Activated naive CD8-positive, alpha-beta T cell treated with anti-CD3 and anti-CD28 coated beads, Interleukin-2, amount 10 ng/mL, durations not matched to agents 7 days and 5 days (primary cell): ENCODE data around the gene SARNP. TPM values are rescaled to one million over a fixed set of nuclear protein-coding genes. Genes with fewer than 3 reads are reported as not detected.

Experiments
- ATAC-seq: fragments of 150-1000 bp; cut with Tn5 transposase; one replicate; pipeline ENCODE4 v1.10.0; 2021; ENCODE audit warnings: low read depth, moderate library complexity
- POLR2A ChIA-PET: fragments of 350-600 bp; sonication (Branson Sonifier 250); formaldehyde crosslinking; loops from one replicate; lab custom pipeline; 2021; ENCODE audit warnings: antibody characterized with exemption; lab: Charles Lee
- DNase-seq: peaks from one replicate; pipeline ENCODE4 v3.0.0; 2021
- H3K27ac Mint-ChIP-seq: one replicate; pipeline ENCODE4 v1.8.0; 2022; ENCODE audit warnings: mild to moderate bottlenecking, mixed read lengths
- H3K27me3 Mint-ChIP-seq: one replicate; pipeline ENCODE4 v1.8.0; 2022; ENCODE audit warnings: mild to moderate bottlenecking, moderate library complexity, mixed read lengths
- H3K36me3 Mint-ChIP-seq: one replicate; pipeline ENCODE4 v1.8.0; 2021; ENCODE audit warnings: mild to moderate bottlenecking, mixed read lengths
- H3K4me1 Mint-ChIP-seq: one replicate; pipeline ENCODE4 v1.8.0; 2021; ENCODE audit warnings: mixed read lengths
- H3K4me3 Mint-ChIP-seq: one replicate; pipeline ENCODE4 v1.8.0; 2022; ENCODE audit warnings: mild to moderate bottlenecking, moderate library complexity, mixed read lengths
- H3K9me3 Mint-ChIP-seq: one replicate; pipeline ENCODE4 v1.8.0; 2021; ENCODE audit warnings: mixed read lengths
- total RNA-seq, 2 experiments: library from RNA; stranded (reverse); gene quantifications; one replicate each; pipeline ENCODE4 v1.2.3, GENCODE V29; 2021

Gene SARNP
- total RNA-seq, 2 experiments from 2014 or later = 80.6 to 82.4 TPM

DNA sequence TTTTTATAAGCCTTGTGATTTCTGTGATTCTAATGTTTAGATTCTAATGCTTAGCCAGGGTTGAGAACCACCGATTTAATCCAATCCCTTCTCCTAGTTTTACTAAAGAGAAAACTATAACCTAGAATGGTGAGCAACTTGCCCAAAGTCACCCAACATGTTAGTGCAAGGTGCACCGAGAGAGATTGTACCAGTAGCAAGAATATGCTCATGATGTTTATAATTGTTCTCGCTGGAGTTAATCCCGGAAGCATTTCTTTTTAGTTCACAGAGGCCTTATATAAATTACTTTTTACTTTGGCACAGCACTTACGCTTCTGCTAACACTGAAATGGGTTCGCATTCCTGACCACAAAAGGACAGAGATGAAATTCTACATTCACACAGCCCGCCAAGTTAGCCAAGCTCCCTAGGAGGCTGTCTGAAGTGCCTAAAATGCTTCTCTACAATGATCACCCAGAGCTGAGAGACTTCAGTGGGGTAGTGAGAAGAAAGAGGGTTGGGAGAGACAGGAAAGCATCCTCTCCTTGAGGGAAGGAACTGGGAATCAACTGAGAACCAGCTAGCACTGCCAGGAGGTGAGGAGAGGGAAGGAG lies 102.3 kb downstream of the SARNP start:
- Mint-ChIP-seq H3K27me3 (no peaks in the 10 kb centered on the region), H3K9me3 (no peaks in the 10 kb centered on the region), H3K4me3 (peak overlapping the region; percentile 93), H3K4me1 (peaks cover 38% of the 10 kb centered on the region), H3K36me3 (peaks cover 11% of the 10 kb centered on the region), H3K27ac (peak overlapping the region; percentile 95)
- POLR2A ChIA-PET = interaction anchor here (0.6 to 2.8 kb wide), 8 partner anchors 9 to 1706 kb away, joined by 3 to 31 read pairs (median 4); partner anchors contain the start of gene CD63
- DNase-seq (no peak), ATAC-seq (no peak)

DNA sequence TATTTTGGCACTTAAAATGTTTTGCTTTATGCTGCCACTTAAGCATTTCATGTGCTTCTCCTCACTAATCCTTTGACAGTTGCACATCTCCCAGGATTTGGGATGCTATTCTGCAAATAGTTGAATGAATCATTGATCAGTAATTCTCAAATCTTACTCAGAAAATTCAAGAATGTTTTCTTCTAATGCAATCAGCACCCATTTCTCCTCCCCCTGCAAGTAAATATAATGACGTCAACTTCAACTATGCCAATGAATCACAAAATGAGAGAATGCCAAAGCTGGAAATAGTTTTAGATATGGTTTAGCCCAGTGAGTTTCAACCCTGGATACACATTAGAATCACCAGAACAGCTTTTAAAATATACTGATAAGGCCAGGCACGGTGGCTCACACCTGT lies 103.8 kb downstream of the SARNP start:
- POLR2A ChIA-PET = no interaction called here
- H3K36me3 Mint-ChIP-seq = peaks cover 9% of the 10 kb centered on the region
- H3K27me3 Mint-ChIP-seq = peaks cover 13% of the 10 kb centered on the region
- H3K9me3 Mint-ChIP-seq = no peaks in the 10 kb centered on the region
- H3K4me3 Mint-ChIP-seq = no peak overlapping the region
- H3K4me1 Mint-ChIP-seq = peaks cover 32% of the 10 kb centered on the region
- no peak for DNase-seq
- H3K27ac Mint-ChIP-seq = no peak overlapping the region
- ATAC-seq = no peak

DNA sequence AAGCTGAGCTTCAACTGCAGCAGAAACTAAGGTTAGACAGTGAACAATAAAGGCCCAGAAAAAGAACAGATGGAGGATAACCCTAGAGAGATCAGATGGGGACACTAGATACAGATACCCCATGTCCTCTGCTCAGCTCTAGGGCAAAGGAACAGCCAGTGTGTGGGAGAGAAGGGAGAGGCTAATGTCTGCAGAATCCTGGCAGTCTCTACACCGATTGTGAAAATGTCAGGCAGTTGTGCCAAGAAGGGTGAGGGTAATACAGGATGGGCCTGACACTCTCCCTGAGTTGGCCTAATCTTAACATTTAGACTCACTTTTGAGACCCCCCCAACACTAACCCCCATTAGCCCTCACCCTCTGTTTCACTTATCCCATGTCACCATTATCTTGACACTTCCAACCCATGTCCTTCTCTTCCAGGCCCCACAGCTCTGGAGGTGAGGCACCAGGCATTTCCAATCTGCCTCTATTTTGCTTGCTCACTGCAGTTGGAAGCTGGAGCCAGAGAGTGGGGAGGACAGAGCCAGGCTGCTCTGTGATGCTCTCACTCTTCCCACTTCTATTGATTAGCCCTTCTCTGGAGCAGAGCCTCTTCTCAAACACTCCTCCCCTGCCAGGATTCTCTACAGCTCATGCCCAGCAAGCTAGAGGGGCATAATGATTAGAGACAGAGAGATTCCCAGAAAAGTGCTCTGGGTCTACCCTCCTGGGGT lies 104.7 kb downstream of the SARNP start:
- no peak for ATAC-seq
- peaks cover 32% of the 10 kb centered on the region for H3K4me1 Mint-ChIP-seq
- peaks cover 20% of the 10 kb centered on the region for H3K27me3 Mint-ChIP-seq
- no peak for DNase-seq
- POLR2A ChIA-PET = interaction anchor here (1.4 kb wide), 1 partner anchor 17 kb away, joined by 5 read pairs; no protein-coding TSS in a partner anchor
- no peak overlapping the region for H3K4me3 Mint-ChIP-seq
- no peak overlapping the region for H3K27ac Mint-ChIP-seq
- H3K9me3 Mint-ChIP-seq = no peaks in the 10 kb centered on the region
- H3K36me3 Mint-ChIP-seq = peaks cover 2% of the 10 kb centered on the region

DNA sequence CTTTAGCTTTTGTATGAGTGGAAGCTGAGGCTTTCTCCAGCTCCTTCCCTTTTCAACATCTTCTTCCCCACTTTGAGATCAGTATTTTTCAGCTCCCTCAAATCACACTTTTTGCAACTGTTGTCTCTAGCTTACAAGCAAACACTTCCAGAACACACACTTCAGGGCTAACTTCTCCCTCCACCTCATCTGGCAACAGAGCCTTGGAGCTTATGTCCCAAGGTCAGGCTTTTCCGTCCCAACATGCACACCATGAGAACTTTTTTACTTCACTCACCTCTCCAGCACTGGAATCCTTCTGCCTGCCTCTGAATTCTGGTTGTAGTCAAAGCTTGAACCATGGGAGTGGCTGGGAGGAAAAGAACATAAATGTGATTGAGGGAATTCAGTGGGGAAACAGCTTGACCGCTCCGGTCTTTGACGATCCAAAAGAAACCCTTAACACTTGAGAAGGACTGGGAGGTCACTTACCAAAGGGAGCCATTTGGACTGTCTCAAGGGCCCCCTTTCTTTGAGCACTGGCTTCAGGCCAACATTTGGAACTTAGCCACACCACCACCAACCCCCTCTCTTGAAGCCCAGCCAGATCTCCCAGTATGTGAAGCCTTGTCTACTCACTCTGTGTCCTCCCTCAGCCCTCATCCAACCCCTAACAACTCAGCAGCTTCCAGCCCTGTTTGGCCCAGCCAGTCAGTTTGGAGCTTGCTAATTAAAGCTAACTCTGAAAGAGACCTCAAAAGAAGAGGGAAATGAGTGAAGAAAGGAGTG lies 105.6 kb downstream of the SARNP start:
- Mint-ChIP-seq H3K27ac (no peak overlapping the region), H3K4me3 (no peak overlapping the region), H3K9me3 (no peaks in the 10 kb centered on the region), H3K27me3 (peaks cover 25% of the 10 kb centered on the region), H3K36me3 (peaks cover 1% of the 10 kb centered on the region), H3K4me1 (peaks cover 26% of the 10 kb centered on the region)
- no peak for ATAC-seq
- DNase-seq = no peak
- POLR2A ChIA-PET = interaction anchor here (1.4 kb wide), 1 partner anchor 18 kb away, joined by 5 read pairs; no protein-coding TSS in a partner anchor

DNA sequence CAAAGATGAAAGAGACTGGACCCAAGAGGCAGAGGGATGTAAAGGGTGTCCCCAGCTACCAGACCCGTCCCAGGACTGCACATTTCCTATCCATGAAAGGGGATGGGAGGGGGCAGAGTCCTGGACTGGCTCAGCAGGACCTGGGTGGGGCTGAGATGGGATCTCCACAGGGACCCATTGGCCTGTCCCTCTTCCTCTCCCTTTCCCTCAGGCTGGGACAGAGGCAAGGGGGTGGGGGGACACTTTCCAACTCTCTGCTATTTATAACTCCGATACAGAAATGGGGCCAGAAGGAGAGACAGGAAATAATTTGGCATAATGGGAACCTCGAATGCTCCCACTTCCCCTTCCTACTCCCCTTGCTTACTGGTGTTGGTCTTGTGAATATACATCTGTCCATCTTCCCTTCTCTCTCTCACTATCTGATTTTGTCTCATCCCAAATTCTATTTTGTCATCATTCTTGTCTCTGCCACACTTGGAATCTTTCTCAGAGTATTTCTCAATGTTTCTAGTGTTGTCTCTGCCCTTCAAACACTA lies 108.8 kb downstream of the SARNP start:
- peaks cover 41% of the 10 kb centered on the region for H3K27me3 Mint-ChIP-seq
- H3K27ac Mint-ChIP-seq = no peak overlapping the region
- DNase-seq (no peak), ATAC-seq (no peak)
- POLR2A ChIA-PET = no interaction called here
- no peaks in the 10 kb centered on the region for H3K9me3 Mint-ChIP-seq
- H3K4me1 Mint-ChIP-seq = peaks cover 14% of the 10 kb centered on the region
- no peaks in the 10 kb centered on the region for H3K36me3 Mint-ChIP-seq
- peak overlapping the region; percentile 83 for H3K4me3 Mint-ChIP-seq

DNA sequence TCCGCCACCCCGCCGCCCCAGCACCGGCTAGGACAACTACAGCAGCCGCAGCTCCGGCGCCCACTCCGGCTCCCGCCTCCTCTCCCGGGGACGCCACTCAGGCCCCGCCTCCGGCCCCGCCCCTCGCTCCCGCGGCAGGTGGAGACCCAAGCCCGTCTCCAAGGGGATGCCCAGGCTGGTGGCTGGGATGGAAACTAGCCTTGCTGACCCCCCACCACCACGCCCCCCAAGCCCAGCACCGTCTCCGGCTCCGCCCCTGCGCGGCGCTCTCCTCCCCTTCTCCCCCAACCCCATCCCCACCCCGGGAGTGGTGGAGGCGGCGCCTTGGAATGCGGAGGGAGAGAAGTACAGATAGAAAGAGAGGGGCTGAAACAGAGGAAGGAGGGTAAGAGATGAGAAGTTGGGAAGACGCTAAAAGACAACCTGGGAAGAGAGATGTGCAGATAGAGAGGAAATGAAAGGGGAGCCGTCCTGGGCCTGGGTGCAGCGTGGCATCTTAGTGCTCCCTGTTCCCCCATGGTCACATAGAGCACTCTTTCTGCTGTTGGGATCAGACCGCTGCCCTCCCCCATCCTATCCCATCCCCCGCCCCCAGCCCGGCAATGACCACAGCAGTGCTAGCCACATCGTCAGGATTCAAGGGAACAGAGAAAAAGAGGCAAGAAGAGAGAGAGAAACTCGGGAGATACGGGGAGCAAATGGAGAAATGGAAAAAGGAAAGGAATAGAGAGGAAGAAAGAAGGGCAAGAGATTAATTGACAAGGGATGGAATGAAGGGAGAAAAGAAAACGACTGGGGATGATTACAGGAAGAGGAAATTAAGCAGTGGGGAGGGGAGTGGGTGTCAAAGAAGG lies 109.5 kb downstream of the SARNP start, which contains the start of gene ITGA7:
Gene ITGA7 (minus strand): TSS at position 64 of the 854 bp plus-strand sequence. CDS start 222 bp downstream, outside the sequence.
- POLR2A ChIA-PET = interaction anchor here (0.9 kb wide), 1 partner anchor 8 kb away, joined by 4 read pairs; no protein-coding TSS in a partner anchor
- no peak within 1 kb of the TSS for H3K27ac Mint-ChIP-seq
- H3K9me3 Mint-ChIP-seq = no peaks in the 10 kb centered on the region
- DNase-seq = peak; percentile 74
- ATAC-seq = peak; percentile 75
- H3K36me3 Mint-ChIP-seq = no peaks in the 10 kb centered on the region
- peaks cover 41% of the 10 kb centered on the region for H3K27me3 Mint-ChIP-seq
- H3K4me3 Mint-ChIP-seq = peak within 1 kb of the TSS; percentile 83
- peaks cover 14% of the 10 kb centered on the region for H3K4me1 Mint-ChIP-seq

Other genes with a start within 250 kb of the SARNP start
- not detected for gene OR2AP1, start 245.3 kb downstream of the SARNP start, total RNA-seq
- not detected for gene OR10P1, start 180.8 kb downstream of the SARNP start, total RNA-seq
- 1 to 10 TPM; 4.1 to 4.2 TPM for gene ITGA7, start 109.8 kb downstream of the SARNP start, total RNA-seq
- 100 to 1,000 TPM; 116 to 135 TPM for gene BLOC1S1, start 101.7 kb downstream of the SARNP start, total RNA-seq
- 10 to 100 TPM; 19.0 to 21.2 TPM for gene RDH5, start 97.3 kb downstream of the SARNP start, total RNA-seq
- 100 to 1,000 TPM; 150 to 165 TPM for gene CD63, start 88.7 kb downstream of the SARNP start, total RNA-seq
- gene GDF11, start 74.6 kb downstream of the SARNP start, total RNA-seq = 10 to 100 TPM; 10.2 to 11.5 TPM
- 10 to 100 TPM; 43.4 to 45.4 TPM for gene ORMDL2, start 317 bp upstream of the SARNP start, total RNA-seq
- gene DNAJC14, start 11.9 kb upstream of the SARNP start, total RNA-seq = 10 to 100 TPM; 32.3 to 37.9 TPM
- 1 to 10 TPM in 1 of 2 experiments, under 1 TPM in 1; 0.89 to 1.7 TPM for gene MMP19, start 25.2 kb upstream of the SARNP start, total RNA-seq
- 10 to 100 TPM; 48.3 to 48.7 TPM for gene PYM1, start 110.2 kb upstream of the SARNP start, total RNA-seq
- gene DGKA, start 113.4 kb upstream of the SARNP start, total RNA-seq = 100 to 1,000 TPM; 783 to 790 TPM
- gene PMEL, start 148.3 kb upstream of the SARNP start, total RNA-seq = under 1 TPM in 1 of 2 experiments, not detected in 1; 0.42 TPM
- gene CDK2, start 149.1 kb upstream of the SARNP start, total RNA-seq = 100 to 1,000 TPM; 117 to 125 TPM
- gene RAB5B, start 156.4 kb upstream of the SARNP start, total RNA-seq = 10 to 100 TPM; 69.7 to 72.4 TPM
- 10 to 100 TPM in 1 of 2 experiments, 1 to 10 TPM in 1; 8.1 to 11.4 TPM for gene SUOX, start 179.6 kb upstream of the SARNP start, total RNA-seq
- 10 to 100 TPM; 14.9 to 18.2 TPM for gene IKZF4, start 203.3 kb upstream of the SARNP start, total RNA-seq
- 10 to 100 TPM; 39.1 to 42.6 TPM for gene RPS26, start 224.2 kb upstream of the SARNP start, total RNA-seq